Skin epidermis (tissue), 12 donors: ENCODE measurements around the gene NCBP2.

Source experiments
- H3K27ac ChIP-seq, 21 experiments: fragments of 200-600 bp; sonication (generic) in 11 of 21; one replicate each; pipeline ENCODE4 v1.5.0; 2020; ENCODE audit warnings: mild to moderate bottlenecking in 3 of 21, inconsistent platforms in 2 of 21, moderate library complexity in 2 of 21
- H3K4me3 ChIP-seq, 7 experiments: fragments of 200-600 bp; sonication (generic) in 2 of 7; one replicate each; pipeline ENCODE4 v1.5.0; 2020; ENCODE audit warnings: inconsistent platforms in 2 of 7, mild to moderate bottlenecking in 2 of 7, moderate library complexity in 1 of 7

NCBP2 gene

DNA sequence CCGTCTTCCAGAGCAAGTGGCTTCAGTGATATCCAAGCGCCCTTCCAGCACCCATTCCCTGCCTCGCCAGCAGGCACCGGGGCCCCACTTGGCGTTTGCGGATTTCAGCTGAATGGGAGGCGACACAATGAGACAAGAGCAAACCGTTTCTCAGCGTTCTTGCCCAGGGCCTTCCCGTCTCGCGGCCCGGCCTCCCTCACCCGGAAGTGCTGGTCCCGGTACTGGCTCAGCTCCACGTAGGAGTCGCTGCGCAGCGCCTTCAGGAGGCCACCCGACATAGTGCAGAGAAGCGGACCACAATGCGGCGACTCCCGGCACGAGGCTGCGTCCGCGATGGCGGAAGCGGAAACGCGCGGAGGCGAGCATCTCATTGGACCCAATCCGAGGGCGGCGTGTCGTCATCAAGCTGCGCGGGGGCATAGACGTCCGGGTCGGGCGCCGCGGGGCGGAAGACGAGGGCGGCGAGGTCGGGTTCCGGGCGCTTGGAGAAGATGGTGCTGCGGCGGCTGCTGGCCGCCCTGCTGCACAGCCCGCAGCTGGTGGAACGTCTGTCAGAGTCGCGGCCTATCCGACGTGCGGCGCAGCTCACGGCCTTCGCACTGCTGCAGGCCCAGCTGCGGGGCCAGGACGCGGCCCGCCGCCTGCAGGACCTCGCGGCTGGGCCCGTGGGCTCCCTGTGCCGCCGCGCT lies at the start of gene NCBP2:
Gene NCBP2, minus strand, starts transcription at position 303 of the 689 bp plus-strand sequence. Its CDS starts 25 bp downstream, at position 278.
- peak within 1 kb of the TSS; percentile 67 to 100 (median 96) for H3K4me3 ChIP-seq
- peak within 1 kb of the TSS; percentile 83 to 99 (median 95) for H3K27ac ChIP-seq

GRCh38 chr3:196991581-196992460 lies 49.5 kb upstream of the NCBP2 start:
- no peak overlapping the region for H3K27ac ChIP-seq
- no peak overlapping the region for H3K4me3 ChIP-seq

- H3K27ac ChIP-seq = no peak overlapping the region
- H3K4me3 ChIP-seq = no peak overlapping the region
Observed at GRCh38 chr3:196990601-196991007, 48.3 kb upstream of the NCBP2 start.

DNA sequence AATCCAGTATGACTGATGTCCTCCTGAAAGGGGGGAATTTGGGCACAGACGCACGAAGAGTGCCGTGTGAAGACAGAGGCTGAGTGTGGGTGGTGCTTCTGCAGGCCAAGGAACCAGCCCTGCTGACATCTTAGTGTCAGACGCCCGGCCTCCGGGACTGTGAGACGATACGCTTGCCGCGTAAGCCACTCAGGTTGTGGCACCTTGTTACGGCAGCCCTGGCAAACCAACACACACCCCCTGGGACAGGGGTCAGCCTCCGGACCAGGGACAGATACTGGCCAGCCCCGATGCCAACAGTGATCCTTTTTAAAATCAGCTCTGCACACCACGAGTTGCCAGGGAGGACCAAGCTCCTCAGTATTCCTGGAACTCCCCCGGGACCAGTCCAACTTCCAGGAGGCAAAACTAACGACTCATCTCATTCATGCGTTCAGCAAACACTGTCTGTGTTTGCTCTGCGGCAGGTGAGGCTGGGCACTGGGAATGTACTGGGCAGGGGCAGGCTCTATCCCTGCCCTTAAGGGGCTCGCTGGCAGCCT lies 47.5 kb upstream of the NCBP2 start:
- Histone ChIP-seq H3K27ac (no peak overlapping the region), H3K4me3 (no peak overlapping the region)

GRCh38 chr3:196988241-196989029 lies 46.1 kb upstream of the NCBP2 start:
- no peak overlapping the region for H3K4me3 ChIP-seq
- H3K27ac ChIP-seq = no peak overlapping the region

DNA sequence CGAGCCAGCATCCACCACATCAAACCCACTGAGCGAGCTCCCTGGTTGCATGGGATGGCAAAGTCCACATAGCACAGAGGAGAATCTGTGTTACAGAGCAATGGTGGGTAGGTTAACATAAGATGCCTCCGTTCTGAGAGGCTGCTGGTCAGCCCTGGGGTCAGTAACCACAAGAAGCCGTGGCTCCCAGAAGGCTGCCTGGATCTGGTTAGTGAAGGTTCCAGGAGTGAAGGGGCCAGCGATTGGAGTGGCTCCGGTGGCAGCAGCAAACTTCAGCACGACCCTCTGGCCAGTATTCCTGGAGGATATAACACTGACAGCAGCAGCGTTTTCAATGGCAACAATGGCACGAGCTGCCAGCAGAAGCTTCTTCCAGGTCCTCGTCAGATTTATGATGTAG lies 44.7 kb upstream of the NCBP2 start:
- no peak overlapping the region for H3K4me3 ChIP-seq
- H3K27ac ChIP-seq = no peak overlapping the region

DNA sequence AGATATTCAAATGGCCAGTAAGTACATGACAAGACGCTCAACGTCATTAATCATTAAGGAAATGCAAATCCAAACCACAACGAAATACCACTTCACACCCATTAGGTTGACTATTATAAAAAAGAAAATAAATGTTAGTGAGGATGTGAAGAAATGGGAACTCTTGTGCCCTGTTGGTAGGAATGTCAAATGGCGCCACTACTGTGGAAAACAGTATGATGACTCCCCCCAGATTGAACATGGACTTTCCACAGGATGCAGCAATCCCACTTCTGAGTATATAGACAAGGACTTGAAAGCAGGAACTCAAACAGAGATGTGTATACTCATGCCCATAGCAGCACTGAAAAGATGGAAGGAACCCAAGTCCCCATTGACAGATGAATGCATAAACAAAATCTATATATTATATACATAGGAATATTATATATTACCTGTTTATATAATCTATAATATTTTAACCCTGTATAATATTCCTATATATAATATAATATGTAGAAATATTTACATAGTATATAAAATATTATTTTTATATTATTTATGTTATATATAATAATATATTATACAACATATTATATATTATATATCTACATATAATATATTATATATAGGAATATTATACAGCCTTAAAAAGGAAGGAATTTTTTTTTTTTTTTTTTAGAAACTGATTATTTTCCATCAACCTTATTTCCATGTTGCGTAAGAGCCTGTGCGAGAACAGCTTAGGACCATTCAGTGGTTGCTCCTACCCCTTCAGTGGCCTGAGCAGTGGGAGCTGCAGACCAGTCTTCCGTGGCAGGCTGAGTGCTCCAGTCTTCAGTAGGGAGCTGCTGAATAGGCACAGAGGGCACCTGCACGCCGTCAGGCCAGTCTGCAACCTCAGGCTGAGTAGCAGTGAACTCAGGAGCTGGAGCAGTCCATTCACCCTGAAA lies 43.9 kb upstream of the NCBP2 start:
- Histone ChIP-seq H3K27ac (no peak overlapping the region), H3K4me3 (no peak overlapping the region)

- Histone ChIP-seq H3K27ac (no peak overlapping the region), H3K4me3 (no peak overlapping the region)
Observed at GRCh38 chr3:196985298-196985697, 43.0 kb upstream of the NCBP2 start.

DNA sequence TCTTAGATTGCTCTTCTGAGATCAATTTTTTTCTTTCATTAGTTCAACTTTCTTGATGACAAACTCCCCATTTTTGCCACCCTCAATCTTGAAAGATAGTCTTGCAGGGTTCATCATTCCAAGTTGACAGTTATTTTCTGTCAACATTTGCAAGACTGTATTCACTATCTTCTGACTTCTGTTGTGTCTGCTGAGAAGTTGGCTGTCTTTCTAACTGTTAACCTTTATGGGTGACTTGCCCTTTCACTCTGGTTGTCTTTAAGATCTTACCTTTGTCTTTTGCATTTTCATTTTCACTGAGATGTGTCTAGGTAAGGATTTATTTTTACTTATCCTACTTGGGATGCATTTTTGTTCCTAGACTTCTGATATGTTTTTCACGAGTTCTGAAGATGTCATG lies 40.9 kb upstream of the NCBP2 start:
- no peak overlapping the region for H3K4me3 ChIP-seq

GRCh38 chr3:196981657-196982056 lies 39.3 kb upstream of the NCBP2 start:
- Histone ChIP-seq H3K27ac (no peak overlapping the region), H3K4me3 (no peak overlapping the region)

More for the DNA sequence above, 40.9 kb upstream of the NCBP2 start:
- H3K27ac ChIP-seq = no peak overlapping the region

DNA sequence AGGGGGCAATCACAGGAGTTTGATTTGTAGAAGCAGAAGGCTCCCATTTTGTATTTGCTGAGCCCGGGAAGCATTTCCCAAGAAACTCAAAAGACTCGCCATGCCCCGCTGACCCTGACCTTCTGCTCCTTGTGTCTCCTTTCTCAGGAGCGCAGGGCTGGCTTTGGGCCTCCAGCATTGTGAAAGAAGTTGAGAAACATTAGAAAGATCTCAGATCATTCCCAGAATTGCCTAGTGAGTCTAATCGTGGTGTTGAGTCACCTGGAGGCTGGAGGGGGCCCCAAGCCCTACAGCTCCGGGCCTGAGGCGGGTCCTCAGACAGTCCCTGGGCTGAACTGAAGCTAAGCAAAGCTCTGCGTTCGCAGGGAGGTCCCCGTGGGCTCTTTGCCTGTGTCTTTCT lies 37.2 kb upstream of the NCBP2 start:
- H3K4me3 ChIP-seq = no peak overlapping the region
- no peak overlapping the region for H3K27ac ChIP-seq

GRCh38 chr3:196976941-196977340 lies 34.6 kb upstream of the NCBP2 start:
- Histone ChIP-seq H3K27ac (no peak overlapping the region), H3K4me3 (no peak overlapping the region)

DNA sequence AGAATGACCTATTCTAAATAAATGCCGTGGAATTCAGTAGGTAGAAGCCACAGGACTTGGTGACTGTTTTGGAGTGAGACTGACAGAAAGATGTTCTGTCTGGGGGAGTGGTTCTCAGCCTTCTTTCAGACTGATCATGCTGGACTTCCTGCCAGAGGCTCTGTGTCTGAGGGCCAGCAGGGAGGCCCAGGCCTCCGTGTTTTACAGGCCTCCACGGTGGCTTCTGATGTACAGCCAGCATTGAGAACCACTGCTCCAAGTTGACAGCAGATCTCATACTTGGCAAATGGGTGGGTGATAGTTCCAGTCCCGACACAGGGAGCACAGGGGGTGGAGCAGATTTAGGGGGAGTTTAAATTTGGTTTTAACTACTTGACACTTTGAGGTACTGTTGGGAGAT lies 33.0 kb upstream of the NCBP2 start:
- Histone ChIP-seq H3K27ac (no peak overlapping the region), H3K4me3 (no peak overlapping the region)

- H3K4me3 ChIP-seq = no peak overlapping the region
- no peak overlapping the region for H3K27ac ChIP-seq
Observed at GRCh38 chr3:196974661-196975060, 32.3 kb upstream of the NCBP2 start.

DNA sequence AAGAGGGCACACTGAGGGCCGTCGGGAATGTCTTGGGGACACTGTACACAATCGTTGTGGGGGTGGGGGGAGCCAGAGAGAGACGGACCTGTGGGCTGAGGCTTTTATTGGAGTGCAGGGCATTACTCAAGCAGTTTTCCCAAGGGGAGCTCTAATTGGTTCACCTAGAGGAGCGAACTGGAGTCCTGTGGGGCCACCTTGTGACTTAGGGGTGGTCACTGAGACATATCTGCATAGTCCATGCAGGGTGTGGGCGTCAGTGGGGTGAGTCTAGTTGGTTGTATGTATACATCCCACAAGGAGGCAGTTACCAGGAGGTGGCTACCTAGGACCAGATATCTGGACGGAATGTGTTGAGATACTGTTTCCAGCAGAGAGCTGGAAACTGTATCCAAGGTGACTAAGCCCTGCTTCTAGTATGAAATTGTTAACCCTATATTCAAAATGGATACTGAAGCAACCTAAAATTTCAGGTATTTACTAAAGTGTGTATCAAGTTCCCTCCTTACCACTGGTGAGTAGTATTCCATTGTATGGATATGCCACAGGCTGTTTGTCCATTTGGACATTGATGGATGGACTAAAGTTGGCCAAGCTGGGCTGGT lies 28.9 kb upstream of the NCBP2 start:
- no peak overlapping the region for H3K27ac ChIP-seq
- no peak overlapping the region for H3K4me3 ChIP-seq

GRCh38 chr3:196970547-196971093 lies 28.3 kb upstream of the NCBP2 start:
- no peak overlapping the region for H3K4me3 ChIP-seq

DNA sequence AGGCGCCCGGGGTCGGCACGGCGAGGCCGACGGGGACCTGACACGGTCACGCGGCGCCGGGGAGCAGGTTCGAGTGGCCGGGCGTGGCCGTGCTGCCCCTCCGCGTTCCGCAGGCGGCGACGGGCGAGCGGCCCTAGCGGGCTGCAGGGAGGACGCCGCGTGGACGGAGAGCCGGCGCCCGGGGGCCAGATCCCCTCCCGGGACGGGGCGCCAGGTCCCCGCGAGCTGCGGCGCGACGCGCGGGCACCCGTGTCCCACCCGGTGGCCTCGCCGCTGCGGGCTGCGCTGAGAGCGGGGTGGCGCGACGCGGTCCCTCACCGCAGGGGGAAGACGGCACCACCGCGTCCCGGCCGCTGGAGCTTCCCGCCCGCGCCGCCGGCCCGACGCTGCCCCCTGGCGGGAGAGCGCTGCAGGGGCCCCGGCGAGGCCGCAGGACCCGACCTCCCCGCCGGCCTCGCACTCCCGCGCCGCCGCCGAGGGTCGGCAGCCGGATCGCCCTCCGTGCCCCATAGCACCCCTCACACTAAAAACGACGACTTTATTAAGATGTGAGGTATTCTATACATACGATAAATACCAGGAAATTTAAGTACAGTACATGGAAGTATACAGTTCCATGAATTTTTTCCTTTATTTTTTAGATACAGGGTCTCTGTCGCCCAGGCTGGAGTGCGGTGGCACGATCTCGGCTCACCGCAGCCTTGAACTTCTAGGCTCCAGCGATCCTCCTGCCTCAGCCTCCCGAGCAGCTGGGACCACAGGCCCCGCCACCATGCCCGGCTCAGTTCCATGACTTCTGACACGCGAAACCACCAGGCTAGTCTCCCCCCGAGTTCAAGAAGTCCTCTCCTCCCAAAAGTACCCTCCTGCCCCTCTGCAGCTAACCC lies 27.6 kb upstream of the NCBP2 start:
- peak overlapping the region; percentile 57 to 85 (median 82) for H3K4me3 ChIP-seq
- H3K27ac ChIP-seq = peak overlapping the region in 20 of 21 experiments; percentile 23 to 91 (median 80)

More at GRCh38 chr3:196970547-196971093, 28.3 kb upstream of the NCBP2 start:
- H3K27ac ChIP-seq = no peak overlapping the region
